GM18507 (cell line): ENCODE data around the gene SENP7.

ENCODE experiments used
- DNase-seq: peaks from one replicate; pipeline ENCODE4 v3.0.0; 2011; ENCODE audit warnings: low read depth; ENCODE audit not compliant: insufficient read length; ENCODE audit errors: extremely low spot score
- FAIRE-seq: peaks from 2 replicates; lab custom pipeline; 2011; peaks lifted over from hg19 to GRCh38; lab: Jason Lieb, UNC

The SENP7 gene

GRCh38 chr3:101279765-101280385 is 233.1 kb downstream of the SENP7 start:
- DNase-seq (no peak), FAIRE-seq (no peak)

- FAIRE-seq (no peak), DNase-seq (no peak)
Observed at GRCh38 chr3:101279162-101279561, 233.8 kb downstream of the SENP7 start.

- FAIRE-seq, result no peak
- no peak for DNase-seq
Observed at GRCh38 chr3:101278727-101279126, 234.3 kb downstream of the SENP7 start.
